HCT116 (cell line): ENCODE measurements around the gene SYNE2. TPM values are rescaled to one million over a fixed set of nuclear protein-coding genes. Genes with fewer than 3 reads are reported as not detected.

Experiments used
- ATAC-seq: fragments of 200-7000 bp; cut with Tn5 transposase; 2 replicates; pipeline ENCODE4 v1.9.1; 2020; ENCODE audit warnings: mild to moderate bottlenecking, moderate library complexity
- BruUV-seq: library from RNA; stranded (reverse); fragments of 400-500 nt; replicated peaks from 2 replicates; lab custom pipeline; 2021; lab: Mats Ljungman, UMichigan
- CTCF ChIA-PET: fragments of 300-600 bp; sonication (Branson Sonifier 250); formaldehyde crosslinking; loops from one replicate; lab custom pipeline; 2021; ENCODE audit warnings: antibody characterized with exemption; lab: Charles Lee
- POLR2A ChIA-PET: fragments of 300-600, 350-600 bp; sonication (Branson Sonifier 250); formaldehyde crosslinking; loops from one replicate; lab custom pipeline; 2021; ENCODE audit warnings: antibody characterized with exemption; lab: Charles Lee
- RAD21 ChIA-PET, 2 experiments: fragments of 300-600 bp; sonication (Branson Sonifier 250); formaldehyde crosslinking; loops; one replicate each; lab custom pipeline; 2023; ENCODE audit warnings: low total read pairs in 2 of 2; ENCODE audit not compliant: uncharacterized antibody in 2 of 2, unreplicated experiment in 2 of 2, low non-redundant PET in 1 of 2; lab: Charles Lee
- DNase-seq: peaks from one replicate; pipeline ENCODE4 v3.0.0-alpha.2; 2010; ENCODE audit warnings: low read depth, low spot score
- H2AFZ ChIP-seq: fragments of 200-600 bp; shearing (Covaris generic), sonication (generic); 2 replicates; pipeline ENCODE4 v1.6.1; 2017; ENCODE audit warnings: low read depth, mixed run types, mixed read lengths, antibody characterized with exemption, low read length; ENCODE audit not compliant: poor library complexity, severe bottlenecking
- H3K27ac ChIP-seq: 2 replicates; pipeline ENCODE4 v1.5.1; 2012; ENCODE audit warnings: low read depth, low read length
- H3K27me3 ChIP-seq: fragments of 200-600 bp; sonication (generic); 2 replicates; pipeline ENCODE4 v1.6.1; 2016; ENCODE audit warnings: mixed run types, low read length, mixed read lengths; ENCODE audit not compliant: insufficient read depth
- H3K36me3 ChIP-seq, 2 experiments: fragments of 200-500 bp in 1 of 2; fragments of 200-600 bp in 1 of 2; sonication (Bioruptor generic) in 1 of 2; sonication (generic) in 1 of 2; 2 replicates each; pipeline versions ENCODE4 v1.5.1 to v1.6.1; 2014 to 2016; ENCODE audit warnings: low read length in 2 of 2, inconsistent platforms in 1 of 2, mixed read lengths in 1 of 2, mixed run types in 1 of 2; ENCODE audit not compliant: insufficient read depth in 2 of 2, control insufficient read depth in 1 of 2
- H3K4me1 ChIP-seq, 2 experiments: fragments of 200-600 bp in 1 of 2; sonication (generic) in 1 of 2; 2 replicates each; pipeline versions ENCODE4 v1.5.1 to v1.6.1; 2012 to 2017; ENCODE audit warnings: low read length in 2 of 2, inconsistent platforms in 1 of 2, mild to moderate bottlenecking in 1 of 2, mixed read lengths in 1 of 2, mixed run types in 1 of 2, moderate library complexity in 1 of 2; ENCODE audit not compliant: insufficient read depth in 2 of 2, control insufficient read depth in 1 of 2
- H3K4me2 ChIP-seq: fragments of 200-600 bp; sonication (generic); 2 replicates; pipeline ENCODE4 v1.6.1; 2017; ENCODE audit warnings: mixed run types, low read length, mixed read lengths
- H3K4me3 ChIP-seq, 2 experiments: fragments of 200-600 bp in 1 of 2; sonication (generic) in 1 of 2; replicated peaks in 1 of 2; 2 replicates each; pipeline ENCODE4 v1.5.1; 2011 to 2016; ENCODE audit warnings: low read length in 2 of 2, control low read depth in 1 of 2, low read depth in 1 of 2, mild to moderate bottlenecking in 1 of 2, mixed read lengths in 1 of 2, mixed run types in 1 of 2
- H3K79me2 ChIP-seq: fragments of 200-600 bp; sonication (generic); 2 replicates; pipeline ENCODE4 v1.6.1; 2017; ENCODE audit warnings: mild to moderate bottlenecking, mixed run types, low read length, moderate library complexity, mixed read lengths; ENCODE audit not compliant: insufficient read depth
- H3K9ac ChIP-seq: fragments of 200-600 bp; sonication (generic); 2 replicates; pipeline ENCODE4 v1.6.1; 2016; ENCODE audit warnings: low read length, mixed read lengths
- H3K9me2 ChIP-seq: fragments of 200-600 bp; sonication (generic), shearing (Covaris generic); 2 replicates; pipeline ENCODE4 v1.6.1; 2017; ENCODE audit warnings: mixed run types, mild to moderate bottlenecking, moderate library complexity; ENCODE audit not compliant: insufficient read depth
- H3K9me3 ChIP-seq, 2 experiments: fragments of 200-500 bp in 1 of 2; fragments of 200-600 bp in 1 of 2; sonication (Bioruptor generic) in 1 of 2; sonication (generic) in 1 of 2; 2 replicates each; pipeline ENCODE4 v1.6.1; 2014 to 2017; ENCODE audit warnings: low read length in 2 of 2, mixed read lengths in 2 of 2, inconsistent platforms in 1 of 2, low read depth in 1 of 2, mild to moderate bottlenecking in 1 of 2, mixed run types in 1 of 2, moderate library complexity in 1 of 2; ENCODE audit not compliant: control insufficient read depth in 1 of 2, insufficient read depth in 1 of 2
- H4K20me1 ChIP-seq: fragments of 200-600 bp; sonication (generic), shearing (Covaris generic); 2 replicates; pipeline ENCODE4 v1.6.1; 2017; ENCODE audit warnings: mixed run types, mild to moderate bottlenecking, moderate library complexity; ENCODE audit not compliant: insufficient read depth
- CBX3 ChIP-seq: IDR thresholded peaks from 2 replicates; pipeline ENCODE4 v1.6.1; 2012; ENCODE audit warnings: low read depth
- CEBPB ChIP-seq: IDR thresholded peaks from 2 replicates; pipeline ENCODE4 v1.6.1; 2012; ENCODE audit warnings: low read depth
- CTCF ChIP-seq, 3 experiments: fragments of 200-600 bp in 1 of 3; sonication (generic) in 1 of 3; IDR thresholded peaks in 2 of 3; conservative IDR thresholded peaks in 1 of 3; 2 replicates each; pipeline ENCODE4 v1.5.1; 2012 to 2017; ENCODE audit warnings: low read depth in 2 of 3, low read length in 2 of 3, antibody characterized with exemption in 1 of 3, borderline replicate concordance in 1 of 3, control low read depth in 1 of 3, mild to moderate bottlenecking in 1 of 3, mixed read lengths in 1 of 3, mixed run types in 1 of 3, moderate library complexity in 1 of 3; ENCODE audit not compliant: insufficient read depth in 1 of 3
- ELF1 ChIP-seq: IDR thresholded peaks from 2 replicates; pipeline ENCODE4 v1.6.1; 2012; ENCODE audit warnings: low read depth, borderline replicate concordance
- EZH2phosphoT487 ChIP-seq: fragments of 200-600 bp; IDR thresholded peaks from 2 replicates; pipeline ENCODE4 v1.6.1; 2018; ENCODE audit warnings: antibody characterized with exemption, borderline replicate concordance
- FOSL1 ChIP-seq: IDR thresholded peaks from 2 replicates; pipeline ENCODE4 v1.6.1; 2012; ENCODE audit warnings: low read depth
- MAX ChIP-seq: IDR thresholded peaks from 2 replicates; pipeline ENCODE4 v1.6.1; 2012
- POLR2A ChIP-seq: IDR thresholded peaks from 2 replicates; pipeline ENCODE4 v1.7.0; 2011; ENCODE audit warnings: borderline replicate concordance; ENCODE audit not compliant: insufficient read depth, insufficient read length; ENCODE audit errors: extremely low read depth
- POLR2AphosphoS5 ChIP-seq: IDR thresholded peaks from 2 replicates; pipeline ENCODE4 v1.6.1; 2011; ENCODE audit warnings: mild to moderate bottlenecking, low read depth, low read length, moderate library complexity
- RAD21 ChIP-seq: IDR thresholded peaks from 2 replicates; pipeline ENCODE4 v1.6.1; 2012; ENCODE audit warnings: low read depth, mild to moderate bottlenecking
- REST ChIP-seq: IDR thresholded peaks from 2 replicates; pipeline ENCODE4 v1.6.1; 2012; ENCODE audit warnings: low read depth
- SRF ChIP-seq: IDR thresholded peaks from 2 replicates; pipeline ENCODE4 v1.6.1; 2012; ENCODE audit warnings: low read depth
- TCF7L2 ChIP-seq: IDR thresholded peaks from 2 replicates; pipeline ENCODE4 v1.7.0; 2011; ENCODE audit warnings: borderline replicate concordance, inconsistent platforms; ENCODE audit not compliant: insufficient read depth, insufficient read length; ENCODE audit errors: extremely low read depth
- ZFX ChIP-seq: fragments of 450-650 bp; IDR thresholded peaks from 2 replicates; pipeline ENCODE4 v1.6.1; 2017
- intact Hi-C: fragments of 100-400 bp; cut with micrococcal nuclease; formaldehyde crosslinking; loops from 2 replicates; pipeline ENCODE4 v1.10.0; 2022
- total RNA-seq: library from RNA; stranded (reverse); gene quantifications from one replicate; pipeline ENCODE4 v1.2.1, GENCODE V29; 2021; ENCODE audit not compliant: unreplicated experiment

The SYNE2 gene
- total RNA-seq, 1 experiment from 2014 or later, result 28.8 TPM

GRCh38 chr14:64217834-64218233 is 365.0 kb downstream of the SYNE2 start (continued):
- no peak for TF ChIP-seq CTCF (IDR thresholded peaks at IDR 0.05 in 2 of 3, conservative IDR thresholded peaks at IDR 0.05 in 1 of 3; ENCODE audit: borderline replicate concordance in 1 of 3, insufficient read depth in 1 of 3, low read depth in 2 of 3, low read length in 2 of 3)
- no peak for TF ChIP-seq POLR2A
- no peak for TF ChIP-seq POLR2AphosphoS5
- no peak for TF ChIP-seq EZH2phosphoT487
- TF ChIP-seq SRF, result no peak
- TF ChIP-seq CBX3, result no peak
- no peak for TF ChIP-seq MAX

- no TSS peak for BruUV-seq
- Histone ChIP-seq H2AFZ (no peak overlapping the region), H3K27me3 (no peaks in the 10 kb centered on the region), H4K20me1 (no peaks in the 10 kb centered on the region), H3K79me2 (no peaks in the 10 kb centered on the region), H3K9me2 (no peaks in the 10 kb centered on the region), H3K4me1 (no peaks in the 10 kb centered on the region), H3K27ac (no peak overlapping the region), H3K4me2 (no peak overlapping the region), H3K9ac (no peak overlapping the region), H3K36me3 (peaks cover 7 to 16% of the 10 kb centered on the region in 2 experiments; a peak in 2 of 4 replicates), H3K9me3 (no peaks in the 10 kb centered on the region), H3K4me3 (no peak overlapping the region)
- ChIA-PET POLR2A (no interaction called here), RAD21 (no interaction called here), CTCF (interaction anchor here (1.4 kb wide), 1 partner anchor 85 kb away, joined by 3 read pairs; no protein-coding TSS in a partner anchor)
- ATAC-seq (no peak), DNase-seq (no peak)
- intact Hi-C loops, result no loop called here
- TF ChIP-seq FOSL1 (no peak), ELF1 (no peak), SRF (no peak), ZFX (no peak), TCF7L2 (no peak), RAD21 (no peak), CTCF (IDR thresholded peaks at IDR 0.05 in 2 of 3, conservative IDR thresholded peaks at IDR 0.05 in 1 of 3; ENCODE audit: borderline replicate concordance in 1 of 3, insufficient read depth in 1 of 3, low read depth in 2 of 3, low read length in 2 of 3) (no peak), MAX (no peak), EZH2phosphoT487 (no peak), REST (no peak), CEBPB (no peak), CBX3 (no peak)
Measured at GRCh38 chr14:64218344-64219240, 365.8 kb downstream of the SYNE2 start.
